Ishikawa (cell line): ENCODE results near the gene CACNA1A.

ENCODE experiments used
- CEBPB ChIP-seq: IDR thresholded peaks from 2 replicates; pipeline ENCODE4 v1.6.1; 2012
- CREB1 ChIP-seq: IDR thresholded peaks from 2 replicates; pipeline ENCODE4 v1.6.1; 2012; ENCODE audit warnings: low read depth
- EGR1 ChIP-seq: IDR thresholded peaks from 2 replicates; pipeline ENCODE4 v1.6.1; 2012
- EP300 ChIP-seq: IDR thresholded peaks from 2 replicates; pipeline ENCODE4 v1.6.1; 2012; ENCODE audit warnings: borderline replicate concordance
- FOXM1 ChIP-seq: IDR thresholded peaks from 2 replicates; pipeline ENCODE4 v1.6.1; 2012; ENCODE audit warnings: low read depth, borderline replicate concordance
- MAX ChIP-seq: IDR thresholded peaks from 2 replicates; pipeline ENCODE4 v1.6.1; 2012
- NFIC ChIP-seq: IDR thresholded peaks from 2 replicates; pipeline ENCODE4 v1.6.1; 2012
- RAD21 ChIP-seq: IDR thresholded peaks from 2 replicates; pipeline ENCODE4 v1.6.1; 2012; ENCODE audit warnings: low read depth
- TAF1 ChIP-seq: IDR thresholded peaks from 2 replicates; pipeline ENCODE4 v1.6.1; 2012; ENCODE audit warnings: low read depth, mild to moderate bottlenecking
- TCF12 ChIP-seq: IDR thresholded peaks from 2 replicates; pipeline ENCODE4 v1.6.1; 2012; ENCODE audit warnings: low read depth
- TEAD4 ChIP-seq: IDR thresholded peaks from 2 replicates; pipeline ENCODE4 v1.6.1; 2012
- USF1 ChIP-seq: IDR thresholded peaks from 2 replicates; pipeline ENCODE4 v1.6.1; 2012
- YY1 ChIP-seq: IDR thresholded peaks from 2 replicates; pipeline ENCODE4 v1.6.1; 2012; ENCODE audit warnings: low read depth
- ZBTB7A ChIP-seq: IDR thresholded peaks from 2 replicates; pipeline ENCODE4 v1.6.1; 2012; ENCODE audit warnings: low read depth
- TF ChIP-seq, protein P1 (sequence below): IDR thresholded peaks from 2 replicates; pipeline ENCODE4 v1.6.1; 2012; ENCODE audit warnings: low read depth, mild to moderate bottlenecking

The CACNA1A gene

GRCh38 chr19:13275016-13275722 is 231.1 kb downstream of the CACNA1A start:
- TF ChIP-seq TAF1 (no peak), YY1 (0 out of 2 replicates have a peak, but pooled peaks have one; percentile 26)

GRCh38 chr19:13270514-13271105 is 235.7 kb downstream of the CACNA1A start:
- TF ChIP-seq, protein P1, sequence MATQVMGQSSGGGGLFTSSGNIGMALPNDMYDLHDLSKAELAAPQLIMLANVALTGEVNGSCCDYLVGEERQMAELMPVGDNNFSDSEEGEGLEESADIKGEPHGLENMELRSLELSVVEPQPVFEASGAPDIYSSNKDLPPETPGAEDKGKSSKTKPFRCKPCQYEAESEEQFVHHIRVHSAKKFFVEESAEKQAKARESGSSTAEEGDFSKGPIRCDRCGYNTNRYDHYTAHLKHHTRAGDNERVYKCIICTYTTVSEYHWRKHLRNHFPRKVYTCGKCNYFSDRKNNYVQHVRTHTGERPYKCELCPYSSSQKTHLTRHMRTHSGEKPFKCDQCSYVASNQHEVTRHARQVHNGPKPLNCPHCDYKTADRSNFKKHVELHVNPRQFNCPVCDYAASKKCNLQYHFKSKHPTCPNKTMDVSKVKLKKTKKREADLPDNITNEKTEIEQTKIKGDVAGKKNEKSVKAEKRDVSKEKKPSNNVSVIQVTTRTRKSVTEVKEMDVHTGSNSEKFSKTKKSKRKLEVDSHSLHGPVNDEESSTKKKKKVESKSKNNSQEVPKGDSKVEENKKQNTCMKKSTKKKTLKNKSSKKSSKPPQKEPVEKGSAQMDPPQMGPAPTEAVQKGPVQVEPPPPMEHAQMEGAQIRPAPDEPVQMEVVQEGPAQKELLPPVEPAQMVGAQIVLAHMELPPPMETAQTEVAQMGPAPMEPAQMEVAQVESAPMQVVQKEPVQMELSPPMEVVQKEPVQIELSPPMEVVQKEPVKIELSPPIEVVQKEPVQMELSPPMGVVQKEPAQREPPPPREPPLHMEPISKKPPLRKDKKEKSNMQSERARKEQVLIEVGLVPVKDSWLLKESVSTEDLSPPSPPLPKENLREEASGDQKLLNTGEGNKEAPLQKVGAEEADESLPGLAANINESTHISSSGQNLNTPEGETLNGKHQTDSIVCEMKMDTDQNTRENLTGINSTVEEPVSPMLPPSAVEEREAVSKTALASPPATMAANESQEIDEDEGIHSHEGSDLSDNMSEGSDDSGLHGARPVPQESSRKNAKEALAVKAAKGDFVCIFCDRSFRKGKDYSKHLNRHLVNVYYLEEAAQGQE = no peak
- TF ChIP-seq NFIC (no peak), ZBTB7A (no peak), CEBPB (no peak), FOXM1 (no peak), USF1 (no peak), CREB1 (no peak), TAF1 (no peak), EGR1 (no peak), EP300 (no peak), MAX (no peak), TEAD4 (no peak)

- no peak for TF ChIP-seq EGR1
- TF ChIP-seq CREB1 = no peak
Observed at GRCh38 chr19:13269348-13269747, 236.9 kb downstream of the CACNA1A start.

DNA sequence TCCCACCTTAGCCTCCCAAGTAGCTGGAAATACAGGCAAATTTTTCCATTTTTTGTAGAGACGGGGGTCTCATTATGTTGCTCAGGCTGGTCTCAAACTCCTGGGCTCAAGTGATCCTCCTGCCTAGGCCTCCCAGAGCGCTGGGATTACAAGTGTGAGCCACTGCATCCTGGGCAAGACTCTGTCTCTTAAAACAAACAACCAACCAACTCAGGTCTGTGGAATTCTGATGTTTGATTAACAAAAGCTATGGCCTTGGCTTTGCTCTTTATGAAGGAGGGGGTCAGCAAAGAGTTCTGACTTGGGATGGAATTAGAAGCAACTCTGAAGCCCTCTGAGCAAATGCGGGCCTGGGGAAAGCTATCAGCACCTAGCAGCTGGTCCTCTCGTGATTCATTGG is 238.4 kb downstream of the CACNA1A start:
- TF ChIP-seq CEBPB = no peak
- TF ChIP-seq MAX = no peak
- TF ChIP-seq EP300 = no peak
- TF ChIP-seq FOXM1 = no peak
- no peak for TF ChIP-seq NFIC
- TF ChIP-seq USF1 = no peak

- TF ChIP-seq EP300 (no peak), TAF1 (no peak), YY1 (no peak), NFIC (no peak), TEAD4 (no peak), CREB1 (no peak), EGR1 (no peak), CEBPB (no peak), MAX (no peak), USF1 (no peak), TCF12 (no peak), FOXM1 (no peak), ZBTB7A (no peak), RAD21 (no peak)
- TF ChIP-seq, protein P1 = no peak
Observed at GRCh38 chr19:13267131-13267530, 239.1 kb downstream of the CACNA1A start.

DNA sequence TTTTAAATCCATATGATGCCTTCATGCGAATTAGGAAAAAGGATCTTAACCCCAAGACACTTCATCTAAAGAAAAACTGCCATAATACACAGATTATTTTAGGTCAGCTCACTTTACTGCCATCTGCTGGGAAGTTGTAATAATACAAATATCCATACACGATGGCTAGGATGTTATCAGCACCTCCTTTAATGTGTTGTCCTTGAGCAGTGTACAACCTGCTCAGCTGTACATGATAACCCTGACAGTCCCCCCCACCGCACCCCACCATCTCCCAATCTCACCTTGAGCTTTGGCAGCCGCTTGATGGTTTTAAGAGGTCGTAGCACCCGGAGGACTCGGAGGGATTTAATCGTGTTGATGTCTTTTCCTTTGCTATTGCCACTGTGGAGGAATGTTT is 243.8 kb downstream of the CACNA1A start:
- TF ChIP-seq CEBPB = no peak
- no peak for TF ChIP-seq TAF1
- TF ChIP-seq MAX = no peak
- no peak for TF ChIP-seq TCF12
- no peak for TF ChIP-seq CREB1
- no peak for TF ChIP-seq EP300
- TF ChIP-seq USF1 = no peak
- peak; percentile 62; the same call in 1 of the 2 replicates for TF ChIP-seq RAD21
